GM06990 (cell line): ENCODE measurements around the gene NT5C2.
"Not testable (repeated sequence)": the region's sequence is repeated elsewhere in the genome, so short reads cannot be mapped to it uniquely, and the experiment has no call there.

Experiments used
- DNase-seq: peaks from one replicate; pipeline ENCODE4 v3.0.0-alpha.2; 2011; ENCODE audit not compliant: insufficient read length; ENCODE audit errors: extremely low read depth
- H3K27me3 ChIP-seq: replicated peaks from 2 replicates; pipeline ENCODE4 v1.6.0; 2011; ENCODE audit warnings: low read length; ENCODE audit not compliant: control insufficient read depth, insufficient read depth
- H3K36me3 ChIP-seq: 2 replicates; pipeline ENCODE4 v1.5.1; 2011; ENCODE audit warnings: low read length; ENCODE audit not compliant: control insufficient read depth, insufficient read depth
- H3K4me3 ChIP-seq: replicated peaks from 2 replicates; pipeline ENCODE4 v1.5.1; 2011; ENCODE audit warnings: low read depth, mild to moderate bottlenecking, control low read depth, low read length
- TF ChIP-seq, protein P1 (sequence below): IDR thresholded peaks from 2 replicates; pipeline ENCODE4 v1.5.1; 2011; ENCODE audit warnings: low read length, control low read depth, mild to moderate bottlenecking, inconsistent platforms; ENCODE audit not compliant: insufficient read depth, poor library complexity, severe bottlenecking

The NT5C2 gene

GRCh38 chr10:103232131-103232673 lies 39.1 kb upstream of the NT5C2 start:
- Histone ChIP-seq H3K27me3 (no peaks in the 10 kb centered on the region), H3K4me3 (no peak overlapping the region), H3K36me3 (no peaks in the 10 kb centered on the region)
- DNase-seq = no peak
- TF ChIP-seq, protein P1, sequence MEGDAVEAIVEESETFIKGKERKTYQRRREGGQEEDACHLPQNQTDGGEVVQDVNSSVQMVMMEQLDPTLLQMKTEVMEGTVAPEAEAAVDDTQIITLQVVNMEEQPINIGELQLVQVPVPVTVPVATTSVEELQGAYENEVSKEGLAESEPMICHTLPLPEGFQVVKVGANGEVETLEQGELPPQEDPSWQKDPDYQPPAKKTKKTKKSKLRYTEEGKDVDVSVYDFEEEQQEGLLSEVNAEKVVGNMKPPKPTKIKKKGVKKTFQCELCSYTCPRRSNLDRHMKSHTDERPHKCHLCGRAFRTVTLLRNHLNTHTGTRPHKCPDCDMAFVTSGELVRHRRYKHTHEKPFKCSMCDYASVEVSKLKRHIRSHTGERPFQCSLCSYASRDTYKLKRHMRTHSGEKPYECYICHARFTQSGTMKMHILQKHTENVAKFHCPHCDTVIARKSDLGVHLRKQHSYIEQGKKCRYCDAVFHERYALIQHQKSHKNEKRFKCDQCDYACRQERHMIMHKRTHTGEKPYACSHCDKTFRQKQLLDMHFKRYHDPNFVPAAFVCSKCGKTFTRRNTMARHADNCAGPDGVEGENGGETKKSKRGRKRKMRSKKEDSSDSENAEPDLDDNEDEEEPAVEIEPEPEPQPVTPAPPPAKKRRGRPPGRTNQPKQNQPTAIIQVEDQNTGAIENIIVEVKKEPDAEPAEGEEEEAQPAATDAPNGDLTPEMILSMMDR = no peak

DNA sequence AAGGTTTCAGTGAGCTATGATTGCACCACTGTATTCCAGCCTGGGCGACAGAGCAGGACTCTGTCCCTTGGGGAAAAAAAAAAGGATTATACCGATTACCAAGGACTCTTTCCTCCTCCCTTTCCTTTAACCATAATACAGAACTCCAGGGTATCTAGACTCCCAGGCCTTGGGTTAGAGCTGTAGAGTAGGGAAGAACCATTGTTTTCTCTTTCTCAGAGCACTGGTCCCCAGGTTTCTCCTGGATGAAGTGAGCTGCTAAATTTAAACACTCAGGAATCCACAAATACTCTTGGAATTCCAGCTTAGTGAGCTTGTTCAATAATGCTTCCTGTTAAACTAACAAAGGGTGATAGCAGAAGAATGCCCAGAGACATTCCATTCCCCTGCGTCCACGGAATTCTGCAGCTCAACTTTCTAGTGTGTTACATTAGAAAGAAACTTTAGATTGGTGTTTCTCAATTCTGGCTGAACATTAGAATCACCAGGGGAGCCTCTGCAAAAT lies 38.0 kb upstream of the NT5C2 start:
- no peaks in the 10 kb centered on the region for H3K36me3 ChIP-seq
- TF ChIP-seq, protein P1 = no peak
- no peak for DNase-seq
- no peaks in the 10 kb centered on the region for H3K27me3 ChIP-seq
- H3K4me3 ChIP-seq = no peak overlapping the region

- Histone ChIP-seq H3K4me3 (no peak overlapping the region), H3K27me3 (no peaks in the 10 kb centered on the region), H3K36me3 (no peaks in the 10 kb centered on the region)
- TF ChIP-seq, protein P1 = no peak
- DNase-seq = no peak
Measured at GRCh38 chr10:103227416-103227815, 34.3 kb upstream of the NT5C2 start.

DNA sequence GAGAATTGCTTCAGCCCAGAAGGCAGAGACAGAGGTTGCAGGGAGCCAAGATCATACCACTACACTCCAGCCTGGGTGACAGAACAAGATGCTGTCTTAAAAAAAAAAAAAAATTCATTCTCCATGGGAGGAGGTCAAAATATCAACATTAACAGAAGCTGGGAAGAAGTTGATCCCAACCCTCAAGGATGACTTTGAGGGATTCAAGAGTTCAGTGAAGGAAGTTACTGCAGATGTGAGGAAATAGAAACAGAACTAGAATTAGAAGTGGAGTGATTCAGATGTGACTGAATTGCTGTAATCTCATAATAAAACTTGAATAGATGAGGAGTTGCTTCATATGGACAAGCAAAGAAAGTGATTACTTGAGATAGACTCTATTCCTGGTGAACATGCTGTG lies 32.9 kb upstream of the NT5C2 start:
- no peak for DNase-seq
- TF ChIP-seq, protein P1 = no peak
- Histone ChIP-seq H3K27me3 (no peaks in the 10 kb centered on the region), H3K36me3 (no peaks in the 10 kb centered on the region), H3K4me3 (no peak overlapping the region)

- not testable (repeated sequence) for DNase-seq, H3K36me3 ChIP-seq, H3K4me3 ChIP-seq, H3K27me3 ChIP-seq
Measured at GRCh38 chr10:103224721-103225120, 31.6 kb upstream of the NT5C2 start.

DNA sequence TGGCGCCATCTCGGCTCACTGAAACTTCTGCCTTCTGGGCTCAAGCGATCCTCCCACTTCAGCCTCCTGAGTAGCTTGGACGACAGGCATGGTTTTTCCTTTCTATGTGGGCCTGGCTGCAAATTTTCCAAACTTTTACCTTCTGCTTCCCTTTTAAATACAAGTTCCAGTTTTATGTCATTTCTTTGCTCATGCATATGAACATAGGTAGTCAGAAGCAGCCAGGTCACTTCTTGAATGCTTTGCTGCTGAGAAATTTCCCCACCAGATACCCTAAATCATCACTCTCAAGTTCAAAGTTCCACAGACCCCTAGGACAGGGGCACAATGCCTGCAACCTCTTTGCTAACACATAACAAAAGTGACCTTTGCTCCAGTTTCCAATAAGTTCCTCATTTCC lies 31.1 kb upstream of the NT5C2 start:
- Histone ChIP-seq H3K27me3 (no peaks in the 10 kb centered on the region), H3K36me3 (no peaks in the 10 kb centered on the region), H3K4me3 (no peak overlapping the region)
- TF ChIP-seq, protein P1 = no peak
- no peak for DNase-seq

DNA sequence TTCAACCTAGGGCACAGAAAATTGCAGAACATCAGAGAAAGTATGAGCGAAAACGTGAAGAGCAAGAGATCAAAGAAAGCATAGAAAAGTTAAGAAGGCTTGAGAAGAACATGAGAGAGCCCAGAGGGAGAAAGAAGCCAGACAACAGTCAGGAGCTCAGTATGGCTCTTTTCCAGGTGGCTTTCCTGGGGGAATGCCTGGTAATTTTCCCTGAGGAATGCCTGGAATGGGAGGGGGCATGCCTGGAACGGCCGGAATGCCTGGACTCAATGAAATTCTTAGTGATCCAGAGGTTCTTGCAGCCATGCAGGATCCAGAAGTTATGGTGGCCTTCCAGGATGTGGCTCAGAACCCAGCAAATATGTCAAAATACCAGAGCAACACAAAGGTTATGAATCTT lies 23.3 kb upstream of the NT5C2 start:
- DNase-seq, H3K4me3 ChIP-seq, H3K36me3 ChIP-seq, H3K27me3 ChIP-seq: not testable (repeated sequence)
